ENCODE data around the gene RSL1D1.
A peak's percentile ranks its signal among the peaks of the same experiment; 100 is the strongest.
"Not testable (repeated sequence)": the region's sequence is repeated elsewhere in the genome, so short reads cannot be mapped to it uniquely, and the experiment has no call there.

RSL1D1 gene

DNA sequence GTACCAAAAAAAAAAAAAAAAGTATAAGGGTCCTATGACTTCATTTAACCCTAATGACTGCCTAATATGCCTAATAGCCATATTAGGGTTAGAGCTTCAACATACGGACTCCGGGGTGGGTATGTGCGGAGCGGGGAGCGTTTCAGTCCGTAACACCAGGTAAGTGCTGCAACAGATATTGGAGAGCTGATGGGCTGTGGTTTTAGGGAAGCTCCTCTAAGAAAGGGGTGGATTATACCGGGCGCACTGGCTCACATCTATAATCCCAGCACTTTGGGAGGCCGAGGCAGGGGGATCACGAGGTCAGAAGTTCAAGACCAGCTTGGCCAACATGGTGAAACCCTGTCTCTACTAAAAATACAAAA is 52.3 kb downstream of the RSL1D1 start:
- DNase-seq (ENCODE audit: low spot score in 2 of 2) (no peak), ATAC-seq (ENCODE audit: low read depth) (no peak)
- Mint-ChIP-seq H3K36me3 (peaks cover 5% of the 10 kb centered on the region), H3K27me3 (no peaks in the 10 kb centered on the region), H3K27ac (peak overlapping the region; percentile 99), H3K9me3 (no peaks in the 10 kb centered on the region), H3K4me1 (peaks cover 46% of the 10 kb centered on the region), H3K4me3 (peak overlapping the region; percentile 90)

DNA sequence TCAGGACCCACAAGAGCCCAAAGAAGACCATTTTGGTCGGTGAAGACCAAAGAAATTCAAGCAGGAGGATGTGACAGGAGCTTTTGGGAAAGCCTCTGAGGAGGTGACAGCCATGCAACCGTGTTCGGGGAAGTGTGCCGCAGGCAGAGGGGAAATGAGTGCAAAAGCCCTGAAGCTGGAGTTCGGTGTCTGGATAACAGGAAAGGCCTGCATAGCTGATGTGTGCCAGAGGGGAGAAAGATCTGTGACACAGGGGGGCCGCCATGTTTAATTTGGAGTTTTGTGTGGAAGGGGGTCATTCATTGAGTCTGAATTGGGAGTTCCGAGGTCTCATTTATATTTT is 53.4 kb downstream of the RSL1D1 start:
- DNase-seq (ENCODE audit: low spot score in 2 of 2) = peak in 1 of 2 donors; percentile 12
- no peaks in the 10 kb centered on the region for H3K27me3 Mint-ChIP-seq
- no peaks in the 10 kb centered on the region for H3K9me3 Mint-ChIP-seq
- ATAC-seq (ENCODE audit: low read depth) = no peak
- peaks cover 51% of the 10 kb centered on the region for H3K4me1 Mint-ChIP-seq
- H3K36me3 Mint-ChIP-seq = peaks cover 5% of the 10 kb centered on the region
- H3K4me3 Mint-ChIP-seq = peak overlapping the region; percentile 90
- peak overlapping the region; percentile 99 for H3K27ac Mint-ChIP-seq

- Mint-ChIP-seq H3K27ac (peak within 1 kb of the TSS; percentile 99), H3K4me3 (peak within 1 kb of the TSS; percentile 90), H3K4me1 (peaks cover 56% of the 10 kb centered on the region), H3K27me3 (no peaks in the 10 kb centered on the region), H3K9me3 (no peaks in the 10 kb centered on the region), H3K36me3 (peaks cover 5% of the 10 kb centered on the region)
- peak; percentile 90 for ATAC-seq (ENCODE audit: low read depth)
- peak; percentile 92 to 95 for DNase-seq (ENCODE audit: low spot score in 2 of 2)
Observed at GRCh38 chr16:11797166-11797956, 54.0 kb downstream of the RSL1D1 start, which contains the start of gene ZC3H7A. TSS of gene ZC3H7A (minus strand) at chr16:11797258. CDS start at chr16:11782354, 14,904 bp downstream.

DNA sequence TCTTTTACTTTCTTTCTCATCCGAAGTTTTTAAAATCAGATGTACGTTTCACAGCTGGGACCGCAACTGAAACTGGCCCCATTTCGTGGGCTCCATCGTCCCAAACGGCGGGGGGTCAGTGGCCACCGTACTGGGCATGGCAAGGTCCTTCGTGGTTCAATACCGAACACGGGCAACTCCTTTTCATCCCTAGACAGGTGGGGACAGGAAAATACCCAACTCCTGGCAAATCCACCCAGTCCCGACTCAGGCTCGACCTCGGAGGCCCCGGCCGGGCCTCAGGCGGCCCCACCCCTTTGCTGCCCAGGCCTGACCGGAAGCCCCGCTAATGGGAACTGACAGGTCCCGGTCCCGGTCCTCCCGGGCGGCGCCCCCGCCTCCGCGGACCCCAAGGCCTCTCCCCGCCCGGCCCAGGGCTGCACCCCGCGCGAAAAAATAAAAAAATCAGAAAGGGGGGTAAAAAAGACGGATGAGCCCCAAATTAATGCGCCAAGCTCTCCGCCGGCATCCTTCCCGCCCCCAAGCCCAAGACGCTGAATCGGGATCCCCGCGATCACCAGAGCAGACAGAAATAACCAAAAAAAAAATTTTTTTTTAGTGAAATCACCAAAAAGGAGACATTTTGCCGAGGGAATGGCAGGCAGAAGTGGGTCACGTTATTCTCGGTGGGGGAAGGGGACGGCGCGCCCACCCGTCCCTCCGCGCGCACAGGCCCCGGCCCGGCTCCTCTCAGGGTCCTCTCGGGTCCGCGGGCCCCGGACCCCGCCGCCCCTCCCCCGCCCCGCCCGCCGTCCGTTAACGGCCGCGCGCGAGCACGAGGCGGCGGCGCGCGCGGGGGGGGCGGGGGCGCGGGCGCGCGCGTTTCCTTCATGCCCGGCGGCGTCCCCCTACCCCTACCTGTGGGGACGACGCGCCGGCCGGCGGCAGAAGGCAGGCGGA is 54.8 kb downstream of the RSL1D1 start:
- peaks cover 5% of the 10 kb centered on the region for H3K36me3 Mint-ChIP-seq
- peaks cover 57% of the 10 kb centered on the region for H3K4me1 Mint-ChIP-seq
- DNase-seq (ENCODE audit: low spot score in 2 of 2) = peak in 1 of 2 donors; percentile 6
- H3K9me3 Mint-ChIP-seq = no peaks in the 10 kb centered on the region
- ATAC-seq (ENCODE audit: low read depth) = no peak
- H3K27me3 Mint-ChIP-seq = no peaks in the 10 kb centered on the region
- H3K4me3 Mint-ChIP-seq = peak overlapping the region; percentile 90
- peak overlapping the region; percentile 99 for H3K27ac Mint-ChIP-seq

DNA sequence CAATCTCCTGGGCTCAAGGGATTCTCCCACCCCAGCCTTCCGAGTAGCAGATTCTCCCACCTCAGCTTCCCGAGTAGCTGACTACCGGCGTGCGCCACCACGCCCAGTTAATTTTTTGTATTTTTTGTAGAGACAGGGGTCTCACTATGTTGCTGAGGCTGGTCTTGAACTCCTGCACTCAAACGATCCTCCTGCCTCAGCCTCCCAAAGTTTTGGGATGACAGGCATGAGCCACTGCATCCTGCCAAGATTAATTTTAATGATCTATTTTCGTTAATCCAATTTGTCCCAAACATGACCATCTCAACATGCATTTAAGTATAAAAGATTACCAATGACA is 55.5 kb downstream of the RSL1D1 start:
- ATAC-seq (ENCODE audit: low read depth) (no peak), DNase-seq (ENCODE audit: low spot score in 2 of 2) (no peak)
- peaks cover 5% of the 10 kb centered on the region for H3K36me3 Mint-ChIP-seq
- peak overlapping the region; percentile 85 for H3K4me3 Mint-ChIP-seq
- peak overlapping the region; percentile 99 for H3K27ac Mint-ChIP-seq
- no peaks in the 10 kb centered on the region for H3K9me3 Mint-ChIP-seq
- H3K27me3 Mint-ChIP-seq = no peaks in the 10 kb centered on the region
- peaks cover 63% of the 10 kb centered on the region for H3K4me1 Mint-ChIP-seq

- peak overlapping the region; percentile 85 for H3K4me3 Mint-ChIP-seq
- H3K9me3 Mint-ChIP-seq = no peaks in the 10 kb centered on the region
- H3K36me3 Mint-ChIP-seq = peaks cover 6% of the 10 kb centered on the region
- no peaks in the 10 kb centered on the region for H3K27me3 Mint-ChIP-seq
- no peak for DNase-seq (ENCODE audit: low spot score in 2 of 2)
- no peak for ATAC-seq (ENCODE audit: low read depth)
- H3K27ac Mint-ChIP-seq = peak overlapping the region; percentile 99
- peaks cover 61% of the 10 kb centered on the region for H3K4me1 Mint-ChIP-seq
Observed at GRCh38 chr16:11794996-11795886, 56.1 kb downstream of the RSL1D1 start.

GRCh38 chr16:11794447-11794846 is 56.9 kb downstream of the RSL1D1 start:
- Mint-ChIP-seq H3K9me3 (no peaks in the 10 kb centered on the region), H3K4me1 (peaks cover 55% of the 10 kb centered on the region), H3K4me3 (no peak overlapping the region), H3K27ac (peak overlapping the region; percentile 99), H3K27me3 (no peaks in the 10 kb centered on the region), H3K36me3 (peaks cover 7% of the 10 kb centered on the region)
- no peak for ATAC-seq (ENCODE audit: low read depth)
- no peak for DNase-seq (ENCODE audit: low spot score in 2 of 2)

DNA sequence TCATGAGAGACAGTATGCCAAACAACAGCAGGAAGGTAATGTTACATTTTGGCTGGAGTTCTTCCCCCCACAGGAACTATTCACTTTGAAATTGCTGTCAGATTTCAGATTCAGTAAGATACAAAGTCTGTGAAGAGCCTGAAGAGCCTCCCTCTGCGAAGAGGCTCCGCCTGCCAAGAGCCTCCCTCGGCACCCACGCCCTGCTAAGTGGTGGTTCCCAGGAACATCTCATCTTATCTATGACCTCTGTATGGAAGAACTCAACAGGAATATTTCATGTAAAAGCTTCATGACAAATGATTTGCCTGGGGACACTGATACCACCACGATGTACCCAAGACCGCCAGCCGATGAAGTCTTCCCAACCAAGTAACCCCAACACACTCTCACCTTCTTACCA is 57.5 kb downstream of the RSL1D1 start:
- ATAC-seq (ENCODE audit: low read depth) = no peak
- H3K27me3 Mint-ChIP-seq = no peaks in the 10 kb centered on the region
- H3K36me3 Mint-ChIP-seq = peaks cover 7% of the 10 kb centered on the region
- no peak overlapping the region for H3K4me3 Mint-ChIP-seq
- no peaks in the 10 kb centered on the region for H3K9me3 Mint-ChIP-seq
- H3K27ac Mint-ChIP-seq = peak overlapping the region; percentile 99
- H3K4me1 Mint-ChIP-seq = peaks cover 49% of the 10 kb centered on the region
- no peak for DNase-seq (ENCODE audit: low spot score in 2 of 2)

DNA sequence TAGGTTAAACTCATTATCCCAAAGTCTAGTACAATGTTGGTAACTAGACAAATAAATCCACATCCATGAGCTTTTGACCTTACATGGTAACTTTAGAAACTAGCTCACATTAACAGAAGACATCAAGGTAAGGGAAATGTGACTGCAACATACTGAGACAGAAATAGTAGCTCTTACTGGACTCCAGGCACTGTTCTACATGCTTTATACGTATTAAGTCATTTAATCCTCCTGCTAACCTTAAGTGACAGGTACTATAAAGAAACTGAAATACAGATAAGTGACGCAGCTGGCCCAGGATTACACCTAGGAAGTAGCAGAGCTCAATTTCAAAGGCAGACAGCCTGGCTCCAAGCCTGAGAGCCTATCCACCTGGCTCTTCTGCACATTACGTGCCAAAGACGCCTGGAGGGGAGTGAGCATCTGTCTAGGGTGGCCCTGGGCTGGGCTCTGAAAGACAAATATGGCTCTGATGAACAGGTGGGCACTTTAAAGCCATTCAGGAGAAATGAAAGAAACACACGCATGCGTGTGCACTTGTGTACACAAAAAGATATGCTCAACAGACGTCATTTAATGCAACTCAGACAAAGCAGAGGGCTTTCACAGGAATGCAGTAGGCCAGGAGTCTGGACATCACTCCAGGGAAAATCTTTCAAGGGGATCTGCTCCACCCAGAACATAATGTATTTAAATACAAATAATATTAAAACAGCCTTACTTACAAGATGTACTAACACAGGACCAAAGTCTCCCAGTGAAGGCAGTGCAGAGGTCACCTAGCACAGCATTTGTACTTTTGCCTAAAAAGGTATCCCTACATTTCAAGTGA is 58.7 kb downstream of the RSL1D1 start:
- H3K4me1 Mint-ChIP-seq = peaks cover 42% of the 10 kb centered on the region
- H3K9me3 Mint-ChIP-seq = no peaks in the 10 kb centered on the region
- no peak for ATAC-seq (ENCODE audit: low read depth)
- H3K27ac Mint-ChIP-seq = peak overlapping the region; percentile 60
- H3K27me3 Mint-ChIP-seq = no peaks in the 10 kb centered on the region
- H3K4me3 Mint-ChIP-seq = no peak overlapping the region
- no peak for DNase-seq (ENCODE audit: low spot score in 2 of 2)
- peaks cover 11% of the 10 kb centered on the region for H3K36me3 Mint-ChIP-seq

DNA sequence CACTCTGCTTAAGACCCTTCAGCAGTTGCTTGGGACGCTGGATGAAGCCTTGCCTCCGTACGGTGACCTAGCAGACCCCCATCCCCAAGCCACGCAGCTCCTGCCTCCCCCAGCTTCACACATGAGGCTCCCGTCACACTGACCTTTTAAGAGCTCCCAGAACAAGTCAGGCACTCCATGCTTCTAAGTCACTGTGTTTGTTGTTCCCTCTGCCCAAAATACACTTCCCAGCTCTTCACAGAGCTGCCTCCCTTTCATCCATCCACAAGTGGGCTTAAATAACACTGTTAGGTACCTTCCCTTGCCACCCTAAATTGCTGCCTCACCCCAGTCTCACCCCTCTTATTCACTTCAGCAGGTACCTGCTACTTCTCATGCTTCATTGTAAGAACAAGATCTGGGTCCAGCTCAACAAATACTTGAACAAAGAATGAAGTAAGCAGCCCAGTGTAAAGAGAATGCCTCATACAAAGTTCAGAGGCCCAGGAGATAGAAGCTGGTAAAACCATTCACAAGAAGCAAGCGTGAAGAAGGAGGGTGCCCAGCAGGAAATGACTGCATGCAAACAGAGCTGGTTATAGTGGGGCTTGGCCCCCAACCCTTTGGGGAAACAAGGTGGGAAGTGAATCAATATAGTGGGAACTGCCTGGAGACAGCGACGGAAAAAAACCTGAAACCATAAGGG is 60.1 kb downstream of the RSL1D1 start:
- Mint-ChIP-seq H3K27me3 (no peaks in the 10 kb centered on the region), H3K36me3 (peaks cover 11% of the 10 kb centered on the region), H3K4me1 (peaks cover 49% of the 10 kb centered on the region), H3K9me3 (no peaks in the 10 kb centered on the region), H3K4me3 (no peak overlapping the region), H3K27ac (peak overlapping the region; percentile 15)
- ATAC-seq (ENCODE audit: low read depth) (no peak), DNase-seq (ENCODE audit: low spot score in 2 of 2) (no peak)

GRCh38 chr16:11788914-11789313 is 62.4 kb downstream of the RSL1D1 start:
- H3K27ac Mint-ChIP-seq = no peak overlapping the region
- H3K27me3 Mint-ChIP-seq = no peaks in the 10 kb centered on the region
- peaks cover 35% of the 10 kb centered on the region for H3K4me1 Mint-ChIP-seq
- peaks cover 6% of the 10 kb centered on the region for H3K36me3 Mint-ChIP-seq
- H3K4me3 Mint-ChIP-seq = no peak overlapping the region
- ATAC-seq (ENCODE audit: low read depth) (no peak), DNase-seq (ENCODE audit: low spot score in 2 of 2) (no peak)
- H3K9me3 Mint-ChIP-seq = no peaks in the 10 kb centered on the region

- peaks cover 36% of the 10 kb centered on the region for H3K4me1 Mint-ChIP-seq
- DNase-seq (ENCODE audit: low spot score in 2 of 2); H3K9me3 Mint-ChIP-seq; H3K36me3 Mint-ChIP-seq; H3K4me3 Mint-ChIP-seq; H3K27me3 Mint-ChIP-seq; ATAC-seq (ENCODE audit: low read depth): not testable (repeated sequence)
- peak overlapping the region; percentile 100 for H3K27ac Mint-ChIP-seq
Observed at GRCh38 chr16:11784980-11785599, 66.3 kb downstream of the RSL1D1 start.
